NOMO-1 treated with DMSO at 0.1 percent for 48 hours (cell line): ENCODE measurements around the gene BICD2.

Experiments used
- DNase-seq: peaks from one replicate; lab custom pipeline; 2025; ENCODE audit not compliant: unreplicated experiment; lab: John Stamatoyannopoulos, UW

BICD2 gene

GRCh38 chr9:92728831-92729734 lies 35.5 kb downstream of the BICD2 start:
- DNase-seq = peak; percentile 7

- DNase-seq = no peak
These were observed 36.6 kb downstream of the BICD2 start for GRCh38 chr9:92727716-92728700.

- no peak for DNase-seq
These were observed 37.5 kb downstream of the BICD2 start for GRCh38 chr9:92726971-92727715.

- no peak for DNase-seq
These were observed 38.3 kb downstream of the BICD2 start for GRCh38 chr9:92726348-92726747.

GRCh38 chr9:92725766-92726165 lies 38.9 kb downstream of the BICD2 start:
- no peak for DNase-seq

GRCh38 chr9:92725266-92725545 lies 39.4 kb downstream of the BICD2 start:
- no peak for DNase-seq

- no peak for DNase-seq
These were observed 39.9 kb downstream of the BICD2 start for GRCh38 chr9:92724528-92725265.

- no peak for DNase-seq
These were observed 40.8 kb downstream of the BICD2 start for GRCh38 chr9:92723801-92724323.

- DNase-seq = no peak
These were observed 41.4 kb downstream of the BICD2 start for GRCh38 chr9:92723299-92723625.

GRCh38 chr9:92722386-92723298 lies 42.0 kb downstream of the BICD2 start:
- DNase-seq = no peak

GRCh38 chr9:92721548-92721947 lies 43.1 kb downstream of the BICD2 start:
- DNase-seq = no peak

GRCh38 chr9:92720807-92721535 lies 43.7 kb downstream of the BICD2 start:
- DNase-seq = peak; percentile 17

GRCh38 chr9:92720209-92720765 lies 44.3 kb downstream of the BICD2 start:
- DNase-seq = no peak

- no peak for DNase-seq
These were observed 45.5 kb downstream of the BICD2 start for GRCh38 chr9:92719028-92719647.

- DNase-seq = no peak
These were observed 46.3 kb downstream of the BICD2 start for GRCh38 chr9:92718086-92719001.

GRCh38 chr9:92717201-92718085 lies 47.2 kb downstream of the BICD2 start:
- DNase-seq = no peak
